GM21367 (cell line): ENCODE data around the gene EPSTI1.

Experiments used
- ATAC-seq: cut with Tn5 transposase; IDR thresholded peaks from one replicate; pipeline ENCODE4 v1.9.1; 2021; ENCODE audit not compliant: unreplicated experiment

EPSTI1 gene

DNA sequence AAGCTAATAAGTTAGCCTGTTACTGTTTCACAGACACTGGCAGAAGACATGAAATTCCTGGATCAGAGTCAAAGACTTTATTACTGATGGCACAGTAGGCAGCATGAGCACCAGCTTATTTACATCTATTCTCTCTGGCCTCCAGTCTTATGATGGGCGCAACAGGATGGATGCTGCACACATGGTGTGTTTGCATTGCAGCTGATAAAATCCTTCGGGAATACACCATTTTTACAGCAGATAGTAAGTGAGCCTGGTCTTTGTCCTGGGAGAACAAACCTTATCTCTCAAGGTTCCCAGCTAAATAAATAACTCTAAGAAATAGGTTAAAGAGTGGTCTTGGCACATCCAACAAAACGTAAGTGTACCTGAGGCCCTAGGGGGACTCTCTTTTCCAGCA lies 16.0 kb downstream of the EPSTI1 start:
- ATAC-seq, result no peak

DNA sequence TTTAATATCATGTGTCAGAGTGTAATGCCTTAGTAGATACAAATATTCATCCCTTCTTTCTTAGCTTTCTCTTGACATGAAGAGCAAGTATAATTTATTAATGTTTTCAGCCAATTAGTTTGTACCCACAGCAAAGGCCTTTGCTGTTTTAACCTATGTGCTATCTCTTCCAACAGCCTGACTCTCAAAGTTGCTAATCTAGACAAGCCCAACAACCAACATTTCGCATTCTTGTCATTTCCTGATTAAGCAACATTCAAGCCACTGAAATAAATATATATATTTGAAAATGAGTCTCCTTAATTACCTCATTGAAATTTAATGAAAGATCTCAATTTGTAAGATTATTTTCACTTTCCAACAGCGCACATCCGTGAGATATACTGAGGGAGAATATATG lies 18.5 kb downstream of the EPSTI1 start:
- no peak for ATAC-seq

DNA sequence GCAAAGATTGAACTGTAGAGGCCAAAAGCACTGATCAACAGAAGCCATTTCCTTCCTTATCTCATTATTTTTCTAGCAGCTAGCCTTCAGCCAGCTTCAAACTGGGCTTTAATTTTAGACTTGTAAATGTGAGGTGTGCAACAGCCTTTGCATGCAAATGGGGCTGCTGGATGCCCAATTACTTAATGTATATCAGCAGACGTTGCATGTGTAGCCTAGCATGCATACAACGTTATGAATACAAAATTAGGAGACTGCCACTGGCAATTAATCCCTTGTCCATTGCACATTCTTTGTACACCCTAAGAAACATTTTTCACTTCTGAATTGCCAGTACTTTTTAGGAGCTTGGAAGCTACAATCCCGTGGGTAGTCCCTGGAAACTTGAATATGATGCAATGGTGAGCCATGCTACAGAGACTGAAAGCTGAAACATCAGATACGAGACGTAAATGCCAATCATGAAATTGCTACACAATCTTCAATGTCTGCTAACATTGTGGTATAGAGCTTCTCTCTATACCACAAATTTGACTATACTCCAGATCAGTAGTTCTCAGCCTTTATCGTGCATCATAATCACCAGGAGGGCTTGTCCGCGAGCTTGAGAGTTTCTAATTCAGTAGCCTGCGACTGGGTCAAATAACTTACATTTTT lies 20.2 kb downstream of the EPSTI1 start:
- ATAC-seq, result peak; percentile 45

DNA sequence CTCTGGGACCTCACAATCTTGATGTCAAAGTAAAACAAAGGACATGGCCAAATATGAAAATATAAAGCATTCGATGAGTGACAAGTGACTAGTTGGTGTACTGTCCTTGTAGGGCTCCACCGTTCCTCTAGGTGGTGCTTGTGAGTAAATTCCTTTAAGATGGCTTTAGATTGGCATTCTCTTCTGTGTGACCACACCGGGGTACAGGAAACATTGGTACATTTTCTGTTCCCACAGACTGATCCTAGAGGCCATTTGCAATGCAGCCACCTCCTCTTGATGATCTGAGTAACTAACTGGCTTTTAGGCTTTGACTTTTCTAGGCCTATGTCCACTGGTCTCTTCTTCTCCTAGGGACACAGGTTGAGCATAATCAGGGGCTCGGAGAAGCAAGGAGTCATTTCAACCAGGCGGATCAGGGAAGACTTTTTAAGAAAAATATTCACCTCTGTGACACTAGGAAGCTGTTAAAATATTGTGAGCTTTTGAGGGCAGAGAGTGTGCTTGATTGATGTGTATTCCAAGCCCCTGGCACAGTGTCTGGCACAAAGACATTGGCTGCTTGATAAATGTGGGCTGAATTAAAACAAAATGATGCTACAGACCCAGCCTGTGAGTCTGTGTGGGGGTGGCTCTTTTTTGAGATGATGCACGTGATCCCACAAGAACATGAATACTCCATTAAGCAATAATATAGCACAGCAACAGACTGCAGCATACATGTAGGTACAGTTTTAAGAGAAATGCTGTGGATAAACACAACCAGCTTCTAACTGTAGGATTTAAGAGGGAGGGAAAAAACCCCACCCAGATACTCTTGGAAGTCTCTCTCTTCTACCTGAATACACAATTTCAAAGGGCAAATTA lies 21.0 kb downstream of the EPSTI1 start:
- peak; percentile 69 for ATAC-seq

GRCh38 chr13:42969565-42970172 lies 22.4 kb downstream of the EPSTI1 start:
- ATAC-seq, result no peak

- no peak for ATAC-seq
Measured at GRCh38 chr13:42968906-42969305, 23.1 kb downstream of the EPSTI1 start.

DNA sequence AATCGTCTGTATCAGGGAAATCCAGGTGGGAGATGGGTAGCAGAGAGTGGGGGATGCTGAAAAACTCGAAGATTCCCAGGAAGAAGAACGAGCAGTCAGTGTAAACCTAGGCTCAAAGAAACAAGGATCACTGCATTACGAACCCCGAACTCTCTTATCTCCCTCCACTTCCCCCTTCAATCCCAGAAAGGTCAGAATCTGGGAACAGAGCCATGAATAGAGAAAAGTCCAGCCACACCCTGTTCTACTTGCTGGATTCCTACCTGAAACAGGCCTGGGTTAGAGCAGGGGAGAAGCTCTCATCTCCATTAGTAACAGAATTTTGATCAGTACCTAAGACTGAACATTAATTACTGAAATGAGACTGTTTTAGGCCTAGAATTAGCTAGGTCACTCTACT lies 24.4 kb downstream of the EPSTI1 start:
- no peak for ATAC-seq

DNA sequence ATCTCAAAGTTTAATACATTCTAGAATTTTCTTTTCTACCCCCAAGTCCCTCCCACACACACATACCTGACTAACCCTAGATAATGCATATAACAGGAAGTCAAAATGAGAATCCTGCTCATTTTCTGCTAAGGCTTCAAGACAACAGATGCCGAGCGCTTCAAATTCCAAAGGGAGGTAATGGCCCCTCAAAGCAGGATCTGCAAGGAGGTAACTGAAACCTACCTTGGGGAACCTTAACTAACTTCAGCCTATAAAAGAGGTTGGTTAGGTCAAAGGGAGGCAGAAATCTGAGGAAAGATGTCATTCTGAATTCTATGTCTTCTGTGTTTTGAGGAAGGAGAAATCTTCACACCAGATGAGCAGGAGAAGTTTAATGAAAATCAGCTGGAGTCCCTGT lies 26.8 kb downstream of the EPSTI1 start:
- ATAC-seq, result no peak

DNA sequence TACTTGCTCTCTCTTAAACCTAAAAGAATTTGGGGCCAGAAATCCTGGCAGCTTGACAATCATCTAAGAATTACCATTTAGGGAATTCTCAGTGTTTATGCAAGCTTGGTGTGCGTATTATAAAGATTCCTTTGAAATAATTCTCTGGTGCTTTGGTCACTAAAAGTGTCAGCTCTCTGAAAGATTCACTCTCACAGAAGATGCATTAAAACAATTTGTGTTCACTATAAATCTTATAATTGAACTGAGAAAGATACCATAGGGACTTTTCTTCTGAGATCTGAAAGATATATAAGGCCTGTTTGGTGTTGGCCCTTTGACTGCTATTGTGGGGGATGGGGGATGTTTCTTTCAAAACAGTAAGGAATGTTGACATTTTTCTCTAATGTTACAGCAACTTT lies 27.3 kb downstream of the EPSTI1 start:
- no peak for ATAC-seq

DNA sequence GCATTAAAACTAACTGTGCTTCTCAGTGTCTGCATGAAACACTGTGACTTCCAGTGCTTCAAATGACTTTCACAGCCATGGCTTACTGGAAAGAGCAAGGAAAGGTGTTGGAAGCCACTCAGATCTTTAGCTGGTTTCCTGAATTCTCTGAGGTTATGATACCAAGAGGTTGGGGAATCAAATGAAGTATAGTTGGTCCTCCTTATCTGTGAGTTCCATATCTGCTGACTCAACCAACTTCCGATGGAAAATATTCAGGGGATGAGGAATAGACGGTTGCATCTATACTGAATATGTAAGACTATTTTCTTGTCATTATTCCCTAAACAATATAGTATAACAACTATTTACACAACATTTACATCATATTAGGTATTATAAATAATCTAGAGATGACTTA lies 32.4 kb downstream of the EPSTI1 start:
- no peak for ATAC-seq

DNA sequence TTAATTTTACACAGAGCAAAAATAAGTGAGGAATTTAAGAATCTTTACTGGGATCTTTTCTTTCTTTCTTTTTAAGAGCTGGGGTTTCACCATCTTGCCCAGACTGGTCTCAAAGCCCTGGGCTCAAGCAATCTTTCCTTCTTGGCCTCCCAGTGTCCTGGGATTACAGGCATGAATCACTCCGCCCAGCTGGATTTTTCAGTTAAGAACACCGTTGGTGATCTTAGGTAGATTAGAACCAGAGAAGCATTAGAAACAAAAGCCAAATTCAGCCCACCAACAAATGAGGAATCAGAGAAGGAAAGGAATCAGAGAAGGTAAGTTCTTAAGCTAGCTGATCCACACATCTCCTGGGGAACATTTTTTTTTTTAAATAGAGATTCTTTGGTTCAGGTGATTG lies 34.2 kb downstream of the EPSTI1 start:
- ATAC-seq, result no peak

DNA sequence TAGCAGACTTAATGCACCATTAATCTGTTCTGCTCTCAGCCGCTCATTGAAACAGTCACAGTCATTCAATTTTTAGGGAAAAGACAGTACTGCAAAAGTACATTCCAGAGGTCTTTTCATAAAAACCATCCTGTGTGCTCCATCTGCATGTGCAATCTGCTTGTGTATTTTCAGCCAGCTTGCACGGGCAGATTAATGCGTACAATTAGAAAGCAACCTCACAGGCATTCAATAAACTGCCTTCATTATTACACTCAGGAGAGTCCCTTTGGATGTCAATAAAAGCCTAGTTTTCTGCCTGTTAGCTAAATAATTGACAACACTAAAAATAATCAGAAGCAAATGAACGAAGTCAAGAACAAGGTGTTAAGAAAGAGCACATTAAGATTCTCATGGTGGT lies 41.9 kb downstream of the EPSTI1 start:
- ATAC-seq, result no peak

- ATAC-seq, result no peak
Measured at GRCh38 chr13:42947925-42948324, 44.1 kb downstream of the EPSTI1 start.

GRCh38 chr13:42946927-42947326 lies 45.1 kb downstream of the EPSTI1 start:
- ATAC-seq, result no peak

GRCh38 chr13:42929886-42930535 lies 62.0 kb downstream of the EPSTI1 start:
- no peak for ATAC-seq

DNA sequence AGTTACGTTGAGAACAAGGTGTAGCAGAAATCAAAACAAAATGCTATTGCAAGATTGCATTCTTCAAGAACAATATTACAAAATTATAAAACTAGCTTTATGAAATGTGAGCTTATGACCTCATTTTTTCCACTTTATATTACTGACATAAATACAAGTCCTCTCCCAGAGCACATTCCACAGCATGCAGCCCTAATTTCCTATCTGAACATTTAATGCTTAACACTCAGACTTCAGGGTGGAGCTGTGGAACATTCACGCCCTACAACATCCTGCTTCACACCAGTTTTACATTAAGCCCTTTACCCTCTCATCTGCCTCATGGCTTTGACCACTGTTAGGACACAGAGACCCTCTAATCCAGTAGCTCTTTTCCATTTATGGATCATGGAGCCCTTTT lies 65.5 kb downstream of the EPSTI1 start:
- ATAC-seq, result no peak

DNA sequence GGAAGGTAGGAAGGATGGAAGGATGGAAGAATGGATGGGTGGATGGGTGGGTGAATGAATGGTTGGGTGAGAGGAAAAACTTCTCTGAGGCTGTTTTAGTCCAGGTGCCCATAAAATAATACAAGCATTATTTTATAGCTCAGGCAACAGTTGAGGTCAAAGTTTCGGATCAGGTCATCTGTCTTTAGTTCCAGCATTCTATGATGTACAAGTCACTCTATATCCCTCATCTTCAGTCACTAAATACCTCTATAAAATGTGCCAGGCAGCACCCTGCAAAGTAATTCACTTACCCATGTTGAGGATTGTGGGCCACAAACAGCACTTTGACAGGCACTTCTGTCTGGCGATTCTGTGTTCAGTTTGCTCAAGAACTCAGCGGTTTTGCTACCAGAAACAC lies 66.0 kb downstream of the EPSTI1 start:
- no peak for ATAC-seq

DNA sequence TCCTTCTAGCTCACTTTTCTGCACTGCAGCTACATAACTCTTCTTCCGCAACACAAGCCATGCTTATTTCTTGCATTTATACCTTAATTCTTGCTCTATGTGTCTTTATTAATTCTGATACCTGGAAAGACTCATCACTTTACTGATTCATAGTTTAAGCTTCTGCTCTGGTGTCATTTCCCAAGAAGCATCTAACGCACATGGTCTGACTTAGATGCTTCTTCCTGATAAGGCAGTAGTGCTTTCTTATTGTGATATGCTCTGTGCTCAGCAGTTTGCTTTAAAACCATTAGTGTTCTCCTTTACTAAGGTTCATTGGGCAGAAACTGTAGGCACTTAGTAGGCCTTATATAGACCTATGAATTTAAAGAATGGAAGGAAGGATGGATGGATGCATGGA lies 66.4 kb downstream of the EPSTI1 start:
- no peak for ATAC-seq

GRCh38 chr13:42924344-42924743 lies 67.7 kb downstream of the EPSTI1 start:
- ATAC-seq, result no peak

DNA sequence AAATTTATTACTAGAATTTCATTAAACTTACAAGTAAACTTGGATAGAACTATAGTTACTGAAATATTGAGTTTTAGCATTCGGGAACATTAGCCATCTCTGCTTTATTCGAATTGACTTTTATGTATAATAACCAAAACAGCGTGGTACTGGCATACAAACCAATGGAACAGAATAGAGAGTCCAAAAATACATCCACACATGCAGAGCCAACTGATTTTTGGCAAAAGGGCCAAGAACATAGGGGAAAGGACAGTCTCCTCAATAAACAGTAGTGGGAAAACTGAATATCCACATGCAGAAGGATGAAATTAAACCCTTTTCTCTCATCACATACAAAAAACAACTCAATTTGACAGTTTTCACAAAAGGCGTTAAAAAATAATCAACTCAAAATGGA lies 84.3 kb downstream of the EPSTI1 start:
- ATAC-seq, result no peak

DNA sequence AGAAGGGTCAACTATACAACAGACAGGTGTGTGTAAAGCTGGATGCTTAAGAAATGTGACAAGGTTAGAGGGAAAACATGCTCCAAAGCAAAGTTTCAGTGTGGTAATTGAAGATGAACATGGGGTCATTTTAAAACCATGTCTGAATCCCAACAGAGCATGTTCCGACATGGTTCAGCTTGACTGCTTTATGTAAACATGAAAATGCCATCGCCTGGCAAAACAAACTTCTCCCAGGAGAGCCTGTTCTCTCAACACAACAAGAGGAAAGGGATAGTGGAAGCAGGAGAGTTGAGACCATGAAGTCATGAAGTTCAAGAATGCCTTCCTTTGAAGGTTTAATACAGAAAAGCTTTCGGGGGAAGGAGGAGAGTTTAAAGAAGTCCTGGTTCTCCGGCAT lies 85.8 kb downstream of the EPSTI1 start:
- no peak for ATAC-seq

GRCh38 chr13:42905579-42905978 lies 86.5 kb downstream of the EPSTI1 start:
- ATAC-seq, result no peak
